Activated CD4-positive, alpha-beta memory T cell treated with anti-CD3 and anti-CD28 coated beads, Interleukin-2, amount 10 ng/mL, durations not matched to agents 7 days and 5 days (primary cell): ENCODE data around the gene BAG3. TPM values are rescaled to one million over a fixed set of nuclear protein-coding genes. Genes with fewer than 3 reads are reported as not detected.

ENCODE experiments used
- CTCF ChIA-PET: fragments of 350-600 bp; sonication (Branson Sonifier 250); formaldehyde crosslinking; loops from one replicate; lab custom pipeline; 2021; ENCODE audit warnings: antibody characterized with exemption, inconsistent platforms; lab: Charles Lee
- POLR2A ChIA-PET: fragments of 350-600 bp; sonication (Branson Sonifier 250); formaldehyde crosslinking; loops from one replicate; lab custom pipeline; 2021; ENCODE audit warnings: antibody characterized with exemption; lab: Charles Lee
- DNase-seq: peaks from one replicate; pipeline ENCODE4 v3.0.0-alpha.2; 2020
- H3K27ac Mint-ChIP-seq: one replicate; pipeline ENCODE4 v1.8.0; 2021; ENCODE audit warnings: mild to moderate bottlenecking, mixed read lengths
- H3K27me3 Mint-ChIP-seq: one replicate; pipeline ENCODE4 v1.8.0; 2021; ENCODE audit warnings: mixed read lengths
- H3K36me3 Mint-ChIP-seq: one replicate; pipeline ENCODE4 v1.8.0; 2021; ENCODE audit warnings: low read depth, mixed read lengths
- H3K4me1 Mint-ChIP-seq: one replicate; pipeline ENCODE4 v1.8.0; 2021; ENCODE audit warnings: mixed read lengths
- H3K4me3 Mint-ChIP-seq: one replicate; pipeline ENCODE4 v1.8.0; 2021; ENCODE audit warnings: mild to moderate bottlenecking, mixed read lengths
- H3K9me3 Mint-ChIP-seq: one replicate; pipeline ENCODE4 v1.8.0; 2021; ENCODE audit warnings: mixed read lengths
- total RNA-seq, 2 experiments: library from RNA; stranded (reverse); gene quantifications; one replicate each; pipeline ENCODE4 v1.2.3, GENCODE V29; 2021

Gene BAG3
- total RNA-seq, 2 experiments from 2014 or later, result 26.3 to 27.2 TPM

GRCh38 chr10:119620241-119621077 lies 30.7 kb upstream of the BAG3 start:
- Mint-ChIP-seq H3K27ac (no peak overlapping the region), H3K27me3 (no peaks in the 10 kb centered on the region), H3K9me3 (no peaks in the 10 kb centered on the region), H3K4me1 (no peaks in the 10 kb centered on the region), H3K36me3 (no peaks in the 10 kb centered on the region), H3K4me3 (no peak overlapping the region)
- CTCF ChIA-PET, result interaction anchor here (1.0 kb wide), 1 partner anchor 18 kb away, joined by 3 read pairs; no protein-coding TSS in a partner anchor
- POLR2A ChIA-PET, result interaction anchor here (0.8 kb wide), 1 partner anchor 31 kb away, joined by 4 read pairs; the partner anchor contains the start of gene BAG3
- DNase-seq, result no peak

- no peaks in the 10 kb centered on the region for H3K27me3 Mint-ChIP-seq
- DNase-seq, result no peak
- H3K36me3 Mint-ChIP-seq, result no peaks in the 10 kb centered on the region
- POLR2A ChIA-PET, result interaction anchor here (0.8 kb wide), 1 partner anchor 30 kb away, joined by 4 read pairs; the partner anchor contains the start of gene BAG3
- CTCF ChIA-PET, result no interaction called here
- no peaks in the 10 kb centered on the region for H3K4me1 Mint-ChIP-seq
- no peaks in the 10 kb centered on the region for H3K9me3 Mint-ChIP-seq
- no peak overlapping the region for H3K4me3 Mint-ChIP-seq
- no peak overlapping the region for H3K27ac Mint-ChIP-seq
Measured at GRCh38 chr10:119621078-119621384, 30.1 kb upstream of the BAG3 start.

- CTCF ChIA-PET, result no interaction called here
- no peak overlapping the region for H3K4me3 Mint-ChIP-seq
- POLR2A ChIA-PET, result no interaction called here
- no peaks in the 10 kb centered on the region for H3K36me3 Mint-ChIP-seq
- no peak for DNase-seq
- no peaks in the 10 kb centered on the region for H3K9me3 Mint-ChIP-seq
- H3K27ac Mint-ChIP-seq, result no peak overlapping the region
- no peaks in the 10 kb centered on the region for H3K27me3 Mint-ChIP-seq
- no peaks in the 10 kb centered on the region for H3K4me1 Mint-ChIP-seq
Measured at GRCh38 chr10:119625570-119626280, 25.5 kb upstream of the BAG3 start.

GRCh38 chr10:119630300-119630699 lies 20.9 kb upstream of the BAG3 start:
- DNase-seq, result no peak
- no peaks in the 10 kb centered on the region for H3K4me1 Mint-ChIP-seq
- ChIA-PET POLR2A (no interaction called here), CTCF (no interaction called here)
- H3K9me3 Mint-ChIP-seq, result no peaks in the 10 kb centered on the region
- H3K4me3 Mint-ChIP-seq, result no peak overlapping the region
- no peaks in the 10 kb centered on the region for H3K36me3 Mint-ChIP-seq
- H3K27me3 Mint-ChIP-seq, result no peaks in the 10 kb centered on the region
- no peak overlapping the region for H3K27ac Mint-ChIP-seq

- Mint-ChIP-seq H3K27ac (no peak overlapping the region), H3K4me1 (no peaks in the 10 kb centered on the region), H3K27me3 (peaks cover 2% of the 10 kb centered on the region), H3K36me3 (no peaks in the 10 kb centered on the region), H3K4me3 (no peak overlapping the region), H3K9me3 (no peaks in the 10 kb centered on the region)
- ChIA-PET POLR2A (interaction anchor here (0.6 kb wide), 1 partner anchor 492 kb away, joined by 3 read pairs; no protein-coding TSS in a partner anchor), CTCF (interaction anchor here (0.7 kb wide), 1 partner anchor 25 kb away, joined by 3 read pairs; no protein-coding TSS in a partner anchor)
- no peak for DNase-seq
Measured at GRCh38 chr10:119633538-119634218, 17.5 kb upstream of the BAG3 start.

DNA sequence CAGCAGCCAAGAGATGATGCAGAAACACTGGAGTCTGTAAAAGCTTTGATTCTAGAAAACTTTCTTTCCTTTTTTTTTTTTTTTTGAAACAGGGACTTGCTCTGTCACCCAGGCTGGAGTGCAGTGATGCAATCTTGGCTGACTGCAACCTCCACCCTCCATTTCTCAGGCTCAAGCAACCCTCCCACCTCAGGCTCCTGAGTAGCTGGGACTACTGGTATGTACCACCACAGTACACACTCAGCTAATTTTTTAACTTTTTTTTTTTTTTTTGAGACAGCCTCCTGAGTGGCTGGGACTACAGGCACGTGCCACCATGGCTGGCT lies 17.0 kb upstream of the BAG3 start:
- no peak for DNase-seq
- peaks cover 2% of the 10 kb centered on the region for H3K27me3 Mint-ChIP-seq
- no peaks in the 10 kb centered on the region for H3K9me3 Mint-ChIP-seq
- no peak overlapping the region for H3K27ac Mint-ChIP-seq
- POLR2A ChIA-PET, result no interaction called here
- H3K4me3 Mint-ChIP-seq, result no peak overlapping the region
- H3K4me1 Mint-ChIP-seq, result no peaks in the 10 kb centered on the region
- CTCF ChIA-PET, result no interaction called here
- no peaks in the 10 kb centered on the region for H3K36me3 Mint-ChIP-seq

- CTCF ChIA-PET, result no interaction called here
- Mint-ChIP-seq H3K36me3 (no peaks in the 10 kb centered on the region), H3K27me3 (peaks cover 15% of the 10 kb centered on the region), H3K4me1 (peaks cover 9% of the 10 kb centered on the region), H3K4me3 (no peak overlapping the region), H3K27ac (no peak overlapping the region), H3K9me3 (no peaks in the 10 kb centered on the region)
- POLR2A ChIA-PET, result no interaction called here
- no peak for DNase-seq
Measured at GRCh38 chr10:119637631-119638030, 13.5 kb upstream of the BAG3 start.

- H3K4me3 Mint-ChIP-seq, result no peak overlapping the region
- no peaks in the 10 kb centered on the region for H3K36me3 Mint-ChIP-seq
- peaks cover 19% of the 10 kb centered on the region for H3K27me3 Mint-ChIP-seq
- POLR2A ChIA-PET, result no interaction called here
- no peak for DNase-seq
- H3K4me1 Mint-ChIP-seq, result peaks cover 19% of the 10 kb centered on the region
- H3K9me3 Mint-ChIP-seq, result no peaks in the 10 kb centered on the region
- CTCF ChIA-PET, result no interaction called here
- H3K27ac Mint-ChIP-seq, result no peak overlapping the region
Measured at GRCh38 chr10:119638982-119639381, 12.2 kb upstream of the BAG3 start.

DNA sequence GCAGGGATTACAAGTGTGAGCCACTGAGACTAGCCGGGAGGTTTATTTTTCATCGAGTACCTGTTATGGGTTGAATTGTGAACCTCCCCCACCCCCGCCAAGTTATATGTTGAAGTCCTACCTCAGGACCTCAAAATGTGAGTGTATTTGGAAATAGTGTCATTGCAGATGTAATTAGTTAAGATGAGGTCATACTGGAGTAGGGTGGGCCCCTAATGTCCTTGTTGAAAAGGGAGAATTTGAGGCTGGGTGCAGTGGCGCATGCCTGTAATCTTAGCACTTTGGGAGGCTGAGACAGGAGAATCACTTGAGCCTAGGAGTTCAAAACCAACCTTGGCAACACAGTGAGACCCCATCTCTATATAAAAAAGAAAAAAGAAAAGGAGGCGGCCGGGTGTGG lies 10.8 kb upstream of the BAG3 start:
- Mint-ChIP-seq H3K36me3 (no peaks in the 10 kb centered on the region), H3K27me3 (peaks cover 19% of the 10 kb centered on the region), H3K27ac (no peak overlapping the region), H3K9me3 (peaks cover 4% of the 10 kb centered on the region), H3K4me1 (peaks cover 19% of the 10 kb centered on the region), H3K4me3 (no peak overlapping the region)
- DNase-seq, result no peak
- POLR2A ChIA-PET, result no interaction called here
- CTCF ChIA-PET, result interaction anchor here (0.7 kb wide), 1 partner anchor 215 kb away, joined by 3 read pairs; no protein-coding TSS in a partner anchor

GRCh38 chr10:119640875-119641526 lies 10.2 kb upstream of the BAG3 start:
- CTCF ChIA-PET, result no interaction called here

GRCh38 chr10:119642556-119643111 lies 8.5 kb upstream of the BAG3 start:
- ChIA-PET POLR2A (interaction anchor here (0.7 to 1.8 kb wide), 8 partner anchors 8 to 229 kb away, joined by 3 to 14 read pairs (median 4); partner anchors contain the start of genes BAG3, MCMBP and RGS10), CTCF (no interaction called here)
- no peaks in the 10 kb centered on the region for H3K36me3 Mint-ChIP-seq
- H3K27ac Mint-ChIP-seq, result no peak overlapping the region
- peaks cover 19% of the 10 kb centered on the region for H3K4me1 Mint-ChIP-seq
- H3K4me3 Mint-ChIP-seq, result no peak overlapping the region
- DNase-seq, result peak; percentile 35
- peaks cover 4% of the 10 kb centered on the region for H3K9me3 Mint-ChIP-seq
- H3K27me3 Mint-ChIP-seq, result peaks cover 17% of the 10 kb centered on the region

More at GRCh38 chr10:119640875-119641526, 10.2 kb upstream of the BAG3 start:
- H3K4me3 Mint-ChIP-seq, result no peak overlapping the region
- H3K27me3 Mint-ChIP-seq, result peaks cover 19% of the 10 kb centered on the region
- peaks cover 4% of the 10 kb centered on the region for H3K9me3 Mint-ChIP-seq
- peaks cover 19% of the 10 kb centered on the region for H3K4me1 Mint-ChIP-seq
- H3K36me3 Mint-ChIP-seq, result no peaks in the 10 kb centered on the region
- no peak overlapping the region for H3K27ac Mint-ChIP-seq
- POLR2A ChIA-PET, result interaction anchor here (0.6 kb wide), 1 partner anchor 494 kb away, joined by 4 read pairs; no protein-coding TSS in a partner anchor
- DNase-seq, result no peak
